Testis (tissue), 2 donors: ENCODE measurements around the gene HSPB8.

Experiments used
- CTCF ChIP-seq, 3 experiments: fragments of 450-650 bp in 2 of 3; fragments of 200-600 bp in 1 of 3; sonication (generic) in 1 of 3; IDR thresholded peaks; one replicate each; pipeline ENCODE4 v1.5.1; 2016 to 2019; ENCODE audit warnings: antibody characterized with exemption in 3 of 3, mild to moderate bottlenecking in 2 of 3, moderate library complexity in 1 of 3
- POLR2A ChIP-seq: fragments of 450-650 bp; IDR thresholded peaks from one replicate; pipeline ENCODE4 v1.6.1; 2017; ENCODE audit warnings: antibody characterized with exemption, mild to moderate bottlenecking, moderate library complexity

- TF ChIP-seq CTCF (IDR thresholded peaks at IDR 0.05) (no peak), POLR2A (no peak)
Observed at GRCh38 chr12:119202544-119202943, 23.8 kb downstream of the HSPB8 start.
